GM21786 (cell line): ENCODE measurements around the gene VGLL4.
A peak's percentile ranks its signal among the peaks of the same experiment; 100 is the strongest.

Experiments used
- ATAC-seq: cut with Tn5 transposase; IDR thresholded peaks from one replicate; pipeline ENCODE4 v1.9.1; 2021; ENCODE audit not compliant: unreplicated experiment

Gene VGLL4

GRCh38 chr3:11653298-11654055 is 9.8 kb upstream of the VGLL4 start:
- no peak for ATAC-seq

DNA sequence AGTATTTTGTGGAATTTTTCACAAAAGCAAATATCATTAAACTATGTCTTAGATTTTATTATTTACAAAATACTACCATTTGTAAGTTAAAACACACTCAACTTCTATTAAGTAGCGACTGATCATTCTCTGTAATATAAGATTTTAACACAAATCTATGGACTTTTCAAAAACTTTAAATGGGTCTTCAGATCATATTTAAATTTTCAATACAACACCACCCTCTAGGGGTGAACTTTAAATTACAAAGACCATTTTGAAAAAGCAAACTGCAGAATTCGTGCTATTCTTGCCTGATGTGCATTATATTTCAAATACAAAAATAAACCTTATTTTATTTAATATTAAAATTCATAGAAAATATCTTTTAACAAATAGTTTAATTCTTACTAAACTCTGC is 8.2 kb upstream of the VGLL4 start:
- no peak for ATAC-seq

- ATAC-seq = no peak
Observed at GRCh38 chr3:11651477-11651876, 7.8 kb upstream of the VGLL4 start.

GRCh38 chr3:11650391-11650790 is 6.7 kb upstream of the VGLL4 start:
- ATAC-seq = no peak

- no peak for ATAC-seq
Observed at GRCh38 chr3:11648735-11649134, 5.0 kb upstream of the VGLL4 start.

DNA sequence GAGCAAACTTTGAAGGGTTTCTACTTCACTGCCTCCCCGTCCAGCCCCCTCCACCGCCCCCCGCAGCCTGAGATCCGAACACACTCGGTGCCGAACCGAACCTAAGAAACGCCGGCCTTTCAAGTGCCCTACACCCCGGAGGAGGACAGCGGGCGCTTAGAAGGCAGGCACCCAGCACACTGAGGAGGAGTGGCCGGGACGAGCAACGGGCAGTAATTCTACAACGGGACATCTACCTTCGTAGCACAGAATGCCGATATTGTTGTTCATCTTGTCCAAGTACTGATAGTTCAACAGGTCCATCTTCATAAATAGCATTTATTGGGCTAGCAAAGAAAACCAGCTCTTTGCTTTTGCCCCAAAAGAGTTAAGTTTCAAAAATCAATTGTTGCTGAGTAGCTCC is 513 bp downstream of the VGLL4 start:
- ATAC-seq = no peak

- ATAC-seq = peak; percentile 67
Observed at GRCh38 chr3:11642431-11643191, 1.1 kb downstream of the VGLL4 start.

DNA sequence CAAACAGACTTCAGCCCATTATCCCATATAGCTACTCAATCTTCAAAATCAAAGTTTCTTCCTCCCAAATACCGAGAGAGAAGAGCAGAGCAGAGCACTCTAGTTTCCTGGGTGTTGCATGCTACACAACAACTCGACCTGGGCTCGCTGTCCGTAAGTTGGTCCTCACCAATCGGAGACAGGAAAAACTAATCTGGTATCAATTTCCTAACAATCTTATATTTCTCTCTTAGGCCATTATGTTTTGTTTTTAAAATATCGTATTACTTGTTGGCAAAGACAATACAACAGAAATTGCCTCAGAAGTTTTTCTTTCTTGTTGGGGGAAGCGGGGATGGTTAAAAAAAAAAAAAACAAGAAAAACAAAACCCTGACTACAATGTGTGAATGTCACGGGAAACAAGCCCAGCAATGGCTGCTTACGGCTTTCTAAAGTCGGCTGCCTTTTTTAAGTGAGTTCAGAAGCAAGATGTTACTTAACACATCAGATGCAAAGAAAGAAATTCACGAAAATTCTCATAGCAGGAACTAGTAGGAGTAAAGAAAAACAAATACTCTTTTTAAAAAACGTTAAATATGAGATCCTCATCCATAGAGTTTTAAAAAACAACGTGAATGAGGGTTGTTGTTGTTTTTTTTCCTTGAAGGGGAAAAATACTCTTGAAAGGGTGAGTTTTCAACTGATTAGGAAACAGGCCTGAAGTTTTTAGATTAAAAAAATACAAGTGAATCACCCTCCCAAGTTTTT is 1.9 kb downstream of the VGLL4 start:
- ATAC-seq = no peak

- ATAC-seq = no peak
Observed at GRCh38 chr3:11641316-11641682, 2.4 kb downstream of the VGLL4 start.

DNA sequence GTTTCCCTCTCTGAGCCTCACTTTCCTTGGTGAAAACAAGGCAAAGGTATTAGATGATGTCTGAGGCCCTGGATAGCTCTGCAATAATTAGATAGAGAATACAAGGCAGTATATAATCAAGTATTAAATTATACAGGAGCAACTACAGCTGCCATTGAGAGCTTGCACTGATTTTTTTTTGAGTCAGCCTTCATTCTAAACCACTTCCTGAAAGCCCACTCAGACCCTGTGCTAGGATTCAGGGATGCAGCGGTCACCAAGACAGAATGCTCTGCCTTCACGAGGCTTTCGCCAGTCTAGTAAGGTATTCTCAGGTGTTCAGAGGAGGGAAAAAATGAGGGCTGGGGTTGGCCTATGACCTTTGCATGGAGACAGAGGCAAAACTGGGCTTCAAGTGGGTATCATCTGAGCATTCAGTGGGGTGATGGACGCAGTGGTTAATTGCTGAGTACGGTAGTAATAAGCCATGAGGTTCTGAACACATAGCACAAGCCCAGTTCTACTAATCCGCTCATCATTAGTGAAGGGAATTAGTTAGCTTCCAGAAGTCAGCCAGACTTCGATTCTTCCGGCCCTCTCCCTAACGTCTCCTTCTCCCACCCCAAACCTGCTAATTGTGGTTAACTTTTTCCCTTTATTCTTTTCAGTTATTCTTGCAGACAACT is 3.6 kb downstream of the VGLL4 start:
- ATAC-seq = no peak

GRCh38 chr3:11638495-11639358 is 5.0 kb downstream of the VGLL4 start:
- no peak for ATAC-seq

- ATAC-seq = no peak
Observed at GRCh38 chr3:11637901-11638458, 5.7 kb downstream of the VGLL4 start.

GRCh38 chr3:11636394-11636770 is 7.3 kb downstream of the VGLL4 start:
- no peak for ATAC-seq

DNA sequence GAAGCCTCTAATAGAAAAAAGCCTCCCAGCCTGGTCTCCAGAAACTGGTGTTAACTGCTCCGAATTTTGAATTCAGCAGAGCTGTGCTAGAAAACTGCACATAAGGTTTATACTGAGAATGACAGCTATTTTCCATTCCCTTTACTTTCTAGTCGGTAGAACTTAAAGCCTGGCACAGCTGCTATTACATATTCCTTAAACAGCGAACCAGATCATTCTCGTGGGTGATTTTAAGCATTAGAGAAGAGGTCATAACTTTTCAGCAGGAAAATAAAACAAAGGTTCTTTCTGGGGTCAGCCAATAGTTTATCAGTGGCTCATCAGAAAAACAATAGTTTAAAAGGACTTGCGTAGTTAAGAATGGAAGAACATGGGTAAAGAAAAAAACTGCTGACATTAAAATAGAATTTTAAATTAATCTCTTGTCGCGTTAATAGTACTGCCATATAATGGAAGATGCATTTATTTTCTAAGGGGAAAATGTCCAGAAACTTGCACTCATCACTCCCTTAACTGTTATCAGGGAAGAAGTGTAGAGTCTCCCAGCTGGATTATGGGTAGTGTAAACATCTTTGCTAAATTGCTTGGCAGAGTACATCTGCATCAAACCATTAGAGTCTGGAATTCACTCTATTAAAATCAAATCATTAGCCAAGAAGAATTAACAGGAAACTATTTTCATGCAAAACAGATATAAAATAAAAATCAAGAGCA is 7.9 kb downstream of the VGLL4 start:
- no peak for ATAC-seq

DNA sequence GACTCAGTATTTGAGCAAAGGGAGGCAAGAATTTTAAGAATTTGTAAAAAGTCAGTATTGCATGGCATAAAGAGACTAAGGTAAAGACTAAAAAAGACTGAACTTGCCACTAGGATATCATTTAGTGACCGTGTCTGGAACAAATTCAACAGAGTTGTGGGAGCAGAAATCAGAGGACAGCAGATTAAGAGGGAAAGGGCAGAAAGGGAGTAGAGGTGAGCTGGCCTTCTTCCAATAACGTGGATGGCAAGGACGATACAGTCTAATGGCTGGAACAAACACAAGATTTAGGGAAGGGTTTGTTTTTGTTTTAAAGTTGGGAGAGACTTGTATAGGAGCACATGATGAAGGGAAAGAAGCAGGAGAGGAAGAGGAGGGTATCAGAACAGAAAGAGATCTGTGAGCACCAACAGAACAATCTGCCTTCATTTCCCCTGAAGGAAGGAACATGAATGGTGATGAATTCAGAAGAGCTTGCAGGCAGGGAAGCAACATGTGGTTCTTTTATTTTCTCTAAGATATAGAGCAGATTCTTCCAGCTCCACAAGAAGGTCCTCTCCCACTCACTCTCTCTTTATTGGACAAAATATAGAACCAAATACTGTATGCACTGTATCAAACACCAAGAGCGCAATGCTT is 8.6 kb downstream of the VGLL4 start:
- ATAC-seq = no peak

- no peak for ATAC-seq
Observed at GRCh38 chr3:11634081-11634635, 9.6 kb downstream of the VGLL4 start.

- no peak for ATAC-seq
Observed at GRCh38 chr3:11632966-11633365, 10.7 kb downstream of the VGLL4 start.

- ATAC-seq = no peak
Observed at GRCh38 chr3:11632564-11632963, 11.2 kb downstream of the VGLL4 start.

DNA sequence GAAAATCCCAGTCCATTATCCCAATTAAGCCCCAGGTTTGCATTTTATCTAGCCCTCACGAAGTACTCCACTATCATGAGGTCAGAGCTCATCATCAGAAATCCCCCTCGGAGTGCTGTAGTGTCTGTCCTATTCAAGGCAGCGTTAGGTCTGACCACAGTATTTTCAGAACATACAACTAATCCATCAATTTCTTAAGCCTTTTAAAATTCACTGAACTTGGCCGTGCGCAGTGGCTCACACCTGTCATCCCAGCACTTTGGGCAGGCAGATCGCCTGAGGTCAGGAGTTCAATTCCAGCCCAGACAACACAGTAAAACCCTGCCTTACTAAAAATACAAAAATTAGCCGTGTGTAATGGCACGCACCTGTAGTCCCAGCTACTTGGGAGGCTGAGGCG is 11.9 kb downstream of the VGLL4 start:
- ATAC-seq = no peak
